GM19193 (cell line): ENCODE measurements around the gene TOB1.

Experiments
- POLR2A ChIP-seq: IDR thresholded peaks from 4 replicates; pipeline ENCODE4 v1.6.1; 2011; ENCODE audit not compliant: insufficient read depth, insufficient read length; ENCODE audit errors: extremely low read depth

TOB1 gene

GRCh38 chr17:50884439-50885311 lies 18.5 kb upstream of the TOB1 start:
- no peak for TF ChIP-seq POLR2A

GRCh38 chr17:50883850-50884438 lies 17.8 kb upstream of the TOB1 start:
- TF ChIP-seq POLR2A, result no peak

- TF ChIP-seq POLR2A, result no peak
Observed at GRCh38 chr17:50882851-50883250, 16.7 kb upstream of the TOB1 start.

GRCh38 chr17:50881182-50881581 lies 15.0 kb upstream of the TOB1 start:
- TF ChIP-seq POLR2A, result no peak

- TF ChIP-seq POLR2A, result no peak
Observed at GRCh38 chr17:50879086-50879485, 12.9 kb upstream of the TOB1 start.

- no peak for TF ChIP-seq POLR2A
Observed at GRCh38 chr17:50877838-50878237, 11.7 kb upstream of the TOB1 start.

- no peak for TF ChIP-seq POLR2A
Observed at GRCh38 chr17:50875074-50875473, 8.9 kb upstream of the TOB1 start.

GRCh38 chr17:50872710-50873424 lies 6.7 kb upstream of the TOB1 start:
- TF ChIP-seq POLR2A, result no peak

- no peak for TF ChIP-seq POLR2A
Observed at GRCh38 chr17:50871898-50872297, 5.7 kb upstream of the TOB1 start.

GRCh38 chr17:50871364-50871763 lies 5.2 kb upstream of the TOB1 start:
- TF ChIP-seq POLR2A, result no peak

GRCh38 chr17:50868602-50869001 lies 2.4 kb upstream of the TOB1 start:
- TF ChIP-seq POLR2A, result no peak

GRCh38 chr17:50868140-50868438 lies 1.9 kb upstream of the TOB1 start:
- no peak for TF ChIP-seq POLR2A

GRCh38 chr17:50867363-50868139 lies 1.4 kb upstream of the TOB1 start:
- no peak for TF ChIP-seq POLR2A

- TF ChIP-seq POLR2A, result no peak
Observed at GRCh38 chr17:50866950-50867362, 802 bp upstream of the TOB1 start.

- no peak for TF ChIP-seq POLR2A
Observed at GRCh38 chr17:50865868-50866260, 290 bp downstream of the TOB1 start.
